HG03045 (cell line): ENCODE measurements around the gene PADI2.

Experiments used
- ATAC-seq: cut with Tn5 transposase; IDR thresholded peaks from one replicate; pipeline ENCODE4 v1.9.1; 2021; ENCODE audit warnings: mild to moderate bottlenecking, moderate library complexity; ENCODE audit not compliant: unreplicated experiment

The PADI2 gene

GRCh38 chr1:17059391-17060305 is 59.6 kb downstream of the PADI2 start:
- ATAC-seq: no peak

GRCh38 chr1:17056551-17056950 is 62.7 kb downstream of the PADI2 start:
- no peak for ATAC-seq

DNA sequence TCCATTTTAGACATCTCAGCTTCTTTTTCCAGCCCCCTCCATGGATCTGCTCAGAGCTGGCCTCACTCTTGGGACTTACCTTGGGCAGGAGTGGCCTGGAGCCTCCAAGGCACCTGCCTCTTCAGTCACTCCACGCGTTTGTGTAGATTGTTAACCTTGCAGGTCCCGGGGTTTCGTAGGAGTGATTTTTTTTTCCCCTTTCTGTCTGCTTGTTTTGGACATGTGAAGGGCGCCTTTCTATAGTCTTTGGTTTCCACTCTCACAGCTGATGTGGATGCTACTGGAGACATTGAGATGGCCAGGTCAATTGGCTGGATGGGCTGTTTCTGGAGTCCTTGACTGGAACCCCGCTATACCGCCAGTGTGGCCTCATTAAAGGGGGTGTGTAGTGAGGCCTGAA is 63.5 kb downstream of the PADI2 start:
- no peak for ATAC-seq

- peak; percentile 94 for ATAC-seq
These were observed 65.4 kb downstream of the PADI2 start, which contains the start of gene SDHB for GRCh38 chr1:17053685-17054410. Gene SDHB (minus strand): TSS chr1:17054032. CDS start chr1:17054019, 13 bp downstream.

- ATAC-seq: no peak
These were observed 66.1 kb downstream of the PADI2 start for GRCh38 chr1:17053086-17053684.

DNA sequence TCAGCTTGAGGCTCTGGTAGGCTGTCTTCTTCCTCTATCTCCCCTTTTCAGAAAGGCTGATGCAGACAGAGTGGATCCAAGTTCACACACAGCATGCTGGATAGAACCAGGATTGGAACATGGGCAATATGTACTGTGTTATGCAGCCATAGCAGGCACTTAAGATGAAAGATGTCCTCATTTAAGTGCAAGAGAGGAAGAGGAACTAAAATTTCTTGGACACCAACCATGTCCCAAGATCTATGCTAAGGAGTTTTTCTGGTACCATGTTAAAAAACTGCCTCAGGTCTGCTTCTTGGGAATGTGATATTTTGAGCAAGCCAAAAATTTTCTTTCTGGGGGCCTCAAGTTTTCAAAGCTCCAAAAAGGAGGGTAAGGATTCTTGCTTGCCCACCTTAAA is 66.6 kb downstream of the PADI2 start:
- ATAC-seq: no peak

GRCh38 chr1:17052038-17052437 is 67.2 kb downstream of the PADI2 start:
- ATAC-seq: no peak

DNA sequence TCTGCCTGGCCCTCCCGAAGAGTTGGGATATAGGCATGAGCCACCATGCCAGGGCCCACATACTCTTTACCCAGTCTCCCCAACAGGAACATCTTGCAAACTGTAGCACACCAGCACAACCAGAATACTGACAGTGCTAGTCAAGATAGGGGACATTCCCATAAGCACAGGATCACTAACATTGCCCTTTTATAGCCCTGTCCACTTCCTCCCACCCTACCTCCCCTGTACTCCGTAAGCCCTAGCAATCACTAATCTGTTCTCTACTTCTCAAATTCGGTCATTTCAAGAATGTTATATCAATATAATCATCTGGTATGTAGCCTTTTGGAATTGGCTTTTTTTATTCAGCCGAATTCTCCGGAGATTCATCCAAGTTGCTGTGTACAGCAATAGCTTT is 71.3 kb downstream of the PADI2 start:
- ATAC-seq: no peak

DNA sequence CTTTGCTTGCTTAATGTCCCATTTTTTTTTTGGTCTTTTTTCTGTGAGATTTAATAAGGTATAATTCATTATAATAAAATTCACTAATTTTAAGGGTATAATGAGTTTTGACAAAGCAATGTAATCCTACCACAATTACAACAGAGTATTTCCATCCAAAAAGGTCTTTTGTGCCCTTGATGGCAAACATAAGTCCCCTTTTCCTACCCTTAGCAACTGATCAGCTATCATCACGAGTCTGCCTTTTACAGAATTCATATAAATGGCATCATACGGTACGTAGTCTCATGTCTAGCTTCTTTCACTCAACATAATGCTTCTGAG is 73.0 kb downstream of the PADI2 start:
- no peak for ATAC-seq

DNA sequence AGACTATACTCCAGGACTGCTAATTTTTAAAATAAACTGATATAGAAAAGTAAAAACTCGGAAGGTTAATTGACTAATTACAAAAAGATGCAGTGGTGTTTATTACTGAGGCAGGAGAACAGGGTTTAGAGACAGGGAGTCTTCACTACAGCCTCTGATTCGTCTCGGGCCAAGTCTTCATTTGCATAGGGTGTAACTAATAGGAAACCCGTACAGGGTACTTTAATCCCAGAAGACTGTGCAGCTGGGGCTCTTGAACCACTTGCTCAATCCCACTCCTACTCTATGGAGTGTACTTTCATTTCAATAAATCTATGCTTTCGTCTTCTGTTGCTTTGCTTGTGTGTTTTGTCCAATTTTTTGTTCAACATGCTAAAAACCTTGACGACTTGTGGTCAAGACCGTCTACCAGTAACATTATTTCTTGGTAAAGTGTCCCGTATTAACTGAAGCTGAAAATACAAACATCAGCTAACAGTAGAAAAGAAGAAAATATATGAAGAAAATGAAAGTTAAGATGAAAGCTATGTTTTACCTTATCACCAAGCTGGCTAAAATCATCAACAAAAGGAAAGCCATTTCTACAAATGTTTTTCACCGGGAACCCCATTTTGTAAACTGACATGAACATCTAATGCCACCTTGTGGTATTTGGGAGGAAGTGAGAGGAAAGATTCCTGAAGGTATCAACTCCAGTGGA is 73.5 kb downstream of the PADI2 start:
- no peak for ATAC-seq

DNA sequence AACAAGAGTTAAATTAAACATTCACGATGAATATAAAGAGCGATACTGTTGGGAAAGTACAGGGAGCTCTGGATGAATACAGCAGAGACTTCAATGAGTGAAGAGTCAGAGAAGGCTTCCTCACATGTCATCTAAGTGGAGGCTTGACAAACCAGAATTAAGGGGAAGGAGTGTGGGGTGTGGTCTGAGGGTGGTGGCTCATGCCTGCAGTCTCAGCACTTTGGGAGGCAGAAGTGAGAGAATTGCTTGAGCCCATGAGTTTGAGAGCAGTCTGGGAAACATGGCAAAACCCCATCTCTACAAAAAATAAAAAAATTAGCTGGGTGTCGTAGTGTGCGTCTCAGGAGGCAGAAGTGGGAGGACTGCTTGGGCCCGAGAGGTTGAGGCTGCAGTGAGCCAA is 74.1 kb downstream of the PADI2 start:
- no peak for ATAC-seq

DNA sequence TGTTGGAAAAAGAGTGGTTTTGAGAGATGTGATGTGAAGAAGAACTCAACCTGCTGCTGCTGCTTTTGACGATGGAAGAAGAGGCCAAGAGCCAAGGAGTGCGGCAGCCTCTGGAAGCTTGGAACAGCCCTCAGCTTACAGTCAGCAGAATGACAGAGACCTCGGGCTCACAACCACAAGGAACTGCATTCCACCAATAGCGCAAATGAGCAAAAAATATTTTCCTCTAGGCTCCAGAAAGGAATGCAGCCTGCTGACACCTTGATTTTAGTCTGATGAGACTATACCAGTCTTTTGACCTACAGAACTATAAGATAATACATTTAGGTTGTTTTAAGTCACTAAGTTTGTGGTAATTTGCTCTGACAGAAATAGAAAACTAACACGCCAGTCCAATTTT is 75.6 kb downstream of the PADI2 start:
- no peak for ATAC-seq

DNA sequence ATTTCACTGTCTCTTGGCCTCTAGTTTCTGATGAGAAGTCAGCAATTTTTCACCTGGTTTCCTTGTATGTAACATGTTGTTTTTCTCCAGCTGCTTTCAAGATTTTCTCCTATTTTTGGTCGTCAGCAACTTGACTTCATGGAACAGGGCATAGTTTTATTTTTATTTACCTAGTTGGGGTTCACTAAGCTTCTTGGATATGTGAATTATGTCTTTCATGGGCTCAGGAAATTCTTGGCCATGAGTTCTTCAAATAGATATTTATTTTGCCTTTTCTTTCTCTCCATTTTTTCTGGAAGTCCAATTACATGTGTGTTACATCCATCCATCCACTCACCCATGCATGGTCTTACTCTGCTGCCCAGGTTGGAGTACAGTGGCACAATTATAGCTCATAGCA is 79.1 kb downstream of the PADI2 start:
- no peak for ATAC-seq

DNA sequence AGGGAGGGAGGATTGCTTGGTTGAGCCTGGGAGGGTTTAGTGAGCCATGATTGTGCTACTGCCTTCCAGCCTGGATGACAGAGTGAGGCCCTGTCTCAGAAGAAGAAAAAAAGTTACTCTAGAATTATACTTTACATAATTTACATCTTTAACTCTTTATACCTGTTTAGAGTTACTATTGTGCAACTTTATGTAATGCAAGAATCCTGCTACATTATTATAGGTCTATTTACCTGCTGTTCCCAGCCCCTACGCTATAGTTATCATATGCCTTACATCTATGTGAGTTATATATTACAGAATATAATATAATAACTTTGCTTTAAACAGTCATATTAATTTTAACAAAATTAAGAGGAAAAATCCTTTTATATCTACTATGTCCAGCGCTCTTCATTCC is 79.7 kb downstream of the PADI2 start:
- ATAC-seq: no peak

DNA sequence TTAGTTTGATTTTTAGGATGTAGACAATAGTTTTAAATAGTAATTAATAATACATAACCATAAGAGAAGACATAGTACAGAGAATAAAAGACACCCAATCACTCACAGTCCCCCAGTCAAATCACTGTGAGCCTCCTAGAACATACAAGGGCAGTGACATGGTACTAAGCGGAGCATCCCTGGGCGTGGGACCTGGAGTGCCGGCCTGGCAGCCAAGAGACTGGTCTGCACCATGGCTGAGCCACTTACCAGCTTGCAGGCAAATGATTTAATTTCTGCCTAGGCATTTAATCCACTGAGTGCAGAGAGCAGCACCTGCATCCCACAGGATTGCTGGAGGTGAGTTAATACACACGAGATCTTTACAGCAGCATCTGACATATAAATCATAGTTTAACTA is 85.8 kb downstream of the PADI2 start:
- no peak for ATAC-seq

DNA sequence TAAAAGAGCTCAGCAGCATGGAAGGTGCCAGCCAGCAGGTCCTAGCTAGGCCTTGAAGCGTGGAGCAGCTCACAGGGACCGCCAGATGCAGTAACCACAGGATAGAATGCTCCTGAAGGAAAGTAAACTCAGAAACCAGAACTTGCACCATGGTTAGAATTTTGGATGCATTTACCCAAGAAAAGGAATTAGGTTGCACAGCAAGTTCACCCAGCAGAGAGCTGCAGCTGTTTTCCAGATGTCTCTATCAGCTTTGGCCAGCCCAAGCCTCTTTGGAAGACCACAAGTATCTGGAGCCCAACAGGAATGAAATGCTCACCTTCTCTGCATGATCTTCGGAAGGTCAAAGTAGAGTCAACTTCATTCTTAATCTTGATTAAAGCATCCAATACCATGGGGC is 86.5 kb downstream of the PADI2 start:
- ATAC-seq: no peak

DNA sequence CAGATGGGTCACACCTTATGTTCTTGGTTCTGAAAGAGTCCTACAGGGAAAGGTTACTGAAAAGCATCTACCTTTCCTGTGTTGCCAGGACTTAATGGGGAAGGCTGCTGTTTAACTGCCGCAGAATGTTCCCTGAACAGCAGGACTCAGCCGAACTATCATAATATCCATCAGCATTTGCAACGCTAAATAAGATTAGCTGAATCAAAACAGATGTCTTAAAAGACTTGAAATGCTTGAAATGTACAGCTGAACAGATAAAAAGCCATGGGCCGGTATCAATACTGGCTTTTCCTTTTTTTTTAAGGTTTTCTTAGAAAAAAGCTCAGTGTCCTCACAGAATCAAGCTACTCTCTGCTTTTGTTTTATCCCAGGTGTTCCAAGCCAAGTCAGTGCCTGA is 87.8 kb downstream of the PADI2 start:
- ATAC-seq: no peak

- no peak for ATAC-seq
These were observed 89.0 kb downstream of the PADI2 start for GRCh38 chr1:17030206-17030605.

- ATAC-seq: no peak
These were observed 90.5 kb downstream of the PADI2 start for GRCh38 chr1:17028662-17029188.

DNA sequence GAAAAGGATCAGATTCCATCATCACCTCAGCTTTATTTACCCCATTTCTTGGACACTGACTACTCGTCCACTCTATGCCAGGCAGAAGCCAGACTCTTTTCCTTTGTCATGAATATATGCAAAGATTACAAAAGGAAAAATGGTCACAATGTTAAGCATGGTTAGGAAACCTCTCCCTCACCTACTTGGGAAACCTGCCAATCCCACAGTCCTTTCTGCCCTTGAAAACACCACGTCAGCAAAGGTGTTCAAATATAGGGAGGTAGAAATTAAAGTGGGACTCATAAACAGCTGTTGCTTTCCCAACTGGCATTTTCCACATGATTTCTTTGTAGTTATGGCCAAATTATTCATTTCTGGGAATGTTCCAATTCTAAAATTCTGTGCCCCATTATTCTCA is 91.4 kb downstream of the PADI2 start:
- ATAC-seq: no peak

DNA sequence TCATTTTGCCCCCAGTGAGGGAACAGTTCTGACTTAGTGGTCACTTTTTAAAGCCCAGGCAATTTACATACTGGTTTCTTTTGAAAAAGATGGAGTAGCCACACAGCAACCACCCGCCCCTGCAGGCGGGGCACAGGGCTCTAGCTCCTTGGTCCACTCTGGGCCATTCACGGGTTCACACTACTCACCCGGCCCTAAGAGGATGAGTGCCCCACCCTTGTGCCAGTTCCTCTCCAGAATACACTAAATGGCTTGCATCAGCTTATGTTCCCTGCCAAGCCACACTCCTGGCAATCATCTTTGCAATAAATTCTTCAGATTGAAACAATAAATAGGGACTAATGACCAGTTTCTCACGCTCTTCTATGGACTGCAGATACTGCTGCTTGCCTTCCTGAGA is 91.8 kb downstream of the PADI2 start:
- no peak for ATAC-seq
